Thyroid gland (tissue), 4 donors: Measurements from ENCODE around the gene NRP2.

Experiments
- CTCF ChIP-seq, 6 experiments: fragments of 200-600 bp in 3 of 6; fragments of 450-650 bp in 3 of 6; sonication (generic) in 3 of 6; IDR thresholded peaks; one replicate each; pipeline ENCODE4 v1.5.1; 2016 to 2019; ENCODE audit warnings: antibody characterized with exemption in 6 of 6, mild to moderate bottlenecking in 2 of 6, inconsistent platforms in 1 of 6, moderate library complexity in 1 of 6
- POLR2A ChIP-seq, 2 donors: fragments of 450-650 bp; IDR thresholded peaks; one replicate each; pipeline ENCODE4 v1.6.1; 2017; ENCODE audit warnings: antibody characterized with exemption in 2 of 2, mild to moderate bottlenecking in 2 of 2, moderate library complexity in 1 of 2

- TF ChIP-seq POLR2A (IDR thresholded peaks at IDR 0.05) (no peak), CTCF (IDR thresholded peaks at IDR 0.05) (no peak)
These were observed 121.2 kb downstream of the NRP2 start for GRCh38 chr2:205803500-205803899.
